HepG2 (cell line): Measurements from ENCODE around the gene PLIN5. TPM values are rescaled to one million over a fixed set of nuclear protein-coding genes. Genes with fewer than 3 reads are reported as not detected.

ENCODE experiments used
- AGO1 ChIP-seq: fragments of 200-400 bp; formaldehyde crosslinking; IDR thresholded peaks from 2 replicates; pipeline ENCODE4 v1.6.1; 2017; ENCODE audit warnings: mild to moderate bottlenecking, low read depth, low read length, moderate library complexity; ENCODE audit not compliant: poor library complexity, severe bottlenecking
- AGO2 ChIP-seq: fragments of 200-400 bp; formaldehyde crosslinking; optimal IDR thresholded peaks from 2 replicates; pipeline ENCODE3; 2017; ENCODE audit warnings: mild to moderate bottlenecking, low read depth, low read length, moderate library complexity
- BORCS8-MEF2B ChIP-seq: sonication (generic); formaldehyde crosslinking; IDR thresholded peaks from 2 replicates; pipeline ENCODE4 v1.8.0; 2022; ENCODE audit warnings: mild to moderate bottlenecking, missing genetic modification reagents
- CBX5 ChIP-seq: sonication (generic); formaldehyde crosslinking; IDR thresholded peaks from 2 replicates; pipeline ENCODE4 v1.4.0; 2020; ENCODE audit warnings: missing genetic modification reagents, borderline replicate concordance
- GTF2F1 ChIP-seq: fragments of 150-350 bp; IDR thresholded peaks from 2 replicates; pipeline ENCODE4 v1.6.1; 2014; ENCODE audit warnings: low read length
- HIVEP1 ChIP-seq: sonication (generic); formaldehyde crosslinking; IDR thresholded peaks from 2 replicates; pipeline ENCODE4 v1.4.0; 2020; ENCODE audit warnings: mild to moderate bottlenecking, missing genetic modification reagents
- HMG20A ChIP-seq: IDR thresholded peaks from 2 replicates; pipeline ENCODE4 v1.6.1; 2016; ENCODE audit warnings: borderline replicate concordance
- MEIS1 ChIP-seq: sonication (generic); formaldehyde crosslinking; IDR thresholded peaks from 2 replicates; pipeline ENCODE4 v1.9.0; 2021; ENCODE audit warnings: mild to moderate bottlenecking, missing genetic modification reagents, moderate library complexity, borderline replicate concordance
- NFKBIZ ChIP-seq: IDR thresholded peaks from 2 replicates; pipeline ENCODE4 v1.6.1; 2018; ENCODE audit warnings: missing genetic modification reagents, missing compliant biosample characterization
- POLR2G ChIP-seq: fragments of 200-400 bp; formaldehyde crosslinking; IDR thresholded peaks from 2 replicates; pipeline ENCODE4 v1.6.1; 2018; ENCODE audit warnings: mild to moderate bottlenecking, low read depth, low read length, moderate library complexity
- SALL1 ChIP-seq: sonication (generic); formaldehyde crosslinking; IDR thresholded peaks from 2 replicates; pipeline ENCODE4 v1.8.0; 2022; ENCODE audit warnings: mild to moderate bottlenecking, missing genetic modification reagents
- SMC3 ChIP-seq: IDR thresholded peaks from 2 replicates; pipeline ENCODE4 v1.6.1; 2011; ENCODE audit warnings: low read length, improper control_type of control experiment
- TEAD3 ChIP-seq: optimal IDR thresholded peaks from 2 replicates; pipeline ENCODE3; 2016; ENCODE audit warnings: borderline replicate concordance
- ZNF207 ChIP-seq: fragments of 450-650 bp; IDR thresholded peaks from 2 replicates; pipeline ENCODE4 v1.6.1; 2016; ENCODE audit warnings: antibody characterized with exemption, borderline replicate concordance
- polyA plus RNA-seq, 8 experiments: library from polyadenylated mRNA; depleted of rRNA in 3 of 8; stranded (reverse) in 7 of 8; unstranded in 1 of 8; fragments of >200 nt; fragmentation: Illumina TruSeq in 4 of 8; extraction: Trizol in 4 of 8; gene quantifications; 2 replicates each; pipeline versions ENCODE4 v1.2.1 to v1.2.3, GENCODE V29; 2011 to 2016; ENCODE audit warnings: low read depth in 4 of 8, missing spikeins in 1 of 8, mixed read lengths in 1 of 8; ENCODE audit not compliant: insufficient read depth in 1 of 8
- total RNA-seq, 5 experiments: library from RNA; depleted of rRNA; stranded (reverse); fragments of >200 nt; fragmentation: Illumina TruSeq; extraction: Trizol; gene quantifications; 2 replicates each; pipeline ENCODE4 v1.2.3, GENCODE V29; 2016; ENCODE audit warnings: low read depth in 1 of 5
- TF ChIP-seq, protein P1 (sequence below): IDR thresholded peaks from 2 replicates; pipeline ENCODE4 v1.6.1; 2018; ENCODE audit warnings: missing genetic modification reagents
- TF ChIP-seq, protein P2 (sequence below): IDR thresholded peaks from 2 replicates; pipeline ENCODE4 v1.4.0; 2020; ENCODE audit warnings: mild to moderate bottlenecking, missing genetic modification reagents
- TF ChIP-seq, protein P3 (sequence below): sonication (generic); formaldehyde crosslinking; IDR thresholded peaks from 2 replicates; pipeline ENCODE4 v1.4.0; 2020; ENCODE audit warnings: missing genetic modification reagents
- TF ChIP-seq, protein P4 (sequence below): sonication (generic); formaldehyde crosslinking; IDR thresholded peaks from 2 replicates; pipeline ENCODE4 v1.8.1; 2023; ENCODE audit warnings: mild to moderate bottlenecking, missing genetic modification reagents, borderline replicate concordance
- TF ChIP-seq, protein P5 (sequence below): sonication (generic); formaldehyde crosslinking; IDR thresholded peaks from 2 replicates; pipeline ENCODE4 v1.5.0; 2020; ENCODE audit warnings: mild to moderate bottlenecking, missing genetic modification reagents
- TF ChIP-seq, protein P6 (sequence below): sonication (generic); formaldehyde crosslinking; IDR thresholded peaks from 2 replicates; pipeline ENCODE4 v1.4.0; 2020; ENCODE audit warnings: low read depth, mild to moderate bottlenecking, missing genetic modification reagents

PLIN5 gene
- total and polyA plus RNA-seq, 2 of the 13 experiments (the other 11 are each of a cell fraction or from before 2014, with no cell fraction given), result 1.8 to 4.8 TPM

DNA sequence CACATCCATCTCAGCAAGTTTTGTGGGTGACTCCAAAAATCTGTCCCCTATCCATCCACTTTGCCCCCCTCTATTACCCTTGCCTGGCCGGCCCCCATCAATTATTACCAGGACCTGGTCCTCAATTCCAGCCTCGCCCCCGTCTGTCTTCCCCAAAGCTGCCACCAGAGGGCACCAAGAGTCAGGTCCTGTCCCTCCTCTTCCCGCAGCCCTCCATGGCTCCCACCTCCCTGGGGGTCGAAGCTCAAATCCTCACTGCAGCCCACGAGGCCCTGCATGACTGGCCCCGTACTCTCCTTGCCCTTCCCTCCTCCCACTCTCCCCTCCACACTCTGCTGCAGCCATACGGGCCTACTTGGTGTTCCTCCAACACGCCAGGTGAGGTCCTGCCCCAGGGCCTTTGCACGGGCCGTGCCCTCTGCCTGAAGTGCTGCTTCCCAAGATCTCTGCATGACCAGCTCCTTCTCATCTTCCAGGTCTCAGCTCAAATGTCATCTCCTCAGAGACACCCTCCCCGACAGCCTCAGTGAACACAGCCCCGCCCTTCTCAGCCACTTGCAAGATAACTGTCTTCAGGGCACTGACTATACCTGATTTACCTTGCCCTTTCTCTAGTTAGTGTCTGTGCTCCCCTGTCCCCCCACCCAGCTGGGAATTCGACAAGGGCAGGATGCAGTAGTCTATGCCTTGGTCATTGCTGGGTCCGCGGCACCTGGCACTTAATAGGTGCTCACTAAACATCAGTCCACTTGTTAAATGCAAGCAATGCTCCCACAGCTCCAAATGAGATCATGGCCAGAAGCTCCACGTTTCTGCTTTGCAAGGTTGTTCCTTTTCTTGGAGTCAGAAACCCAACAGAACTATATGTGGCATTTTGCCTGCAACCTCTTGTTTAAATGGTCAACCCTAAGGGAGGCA, 41.3 kb upstream of the PLIN5 start (continued):
- TF ChIP-seq, protein P1, sequence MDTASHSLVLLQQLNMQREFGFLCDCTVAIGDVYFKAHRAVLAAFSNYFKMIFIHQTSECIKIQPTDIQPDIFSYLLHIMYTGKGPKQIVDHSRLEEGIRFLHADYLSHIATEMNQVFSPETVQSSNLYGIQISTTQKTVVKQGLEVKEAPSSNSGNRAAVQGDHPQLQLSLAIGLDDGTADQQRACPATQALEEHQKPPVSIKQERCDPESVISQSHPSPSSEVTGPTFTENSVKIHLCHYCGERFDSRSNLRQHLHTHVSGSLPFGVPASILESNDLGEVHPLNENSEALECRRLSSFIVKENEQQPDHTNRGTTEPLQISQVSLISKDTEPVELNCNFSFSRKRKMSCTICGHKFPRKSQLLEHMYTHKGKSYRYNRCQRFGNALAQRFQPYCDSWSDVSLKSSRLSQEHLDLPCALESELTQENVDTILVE (CRISPR knock-in tag), result peak; percentile 30; the same call in 1 of the 2 replicates
- TF ChIP-seq SMC3 (peak; percentile 63), AGO2 (peak; percentile 57), HIVEP1 (CRISPR knock-in tag) (no peak), CBX5 (CRISPR knock-in tag) (no peak), MEIS1 (CRISPR knock-in tag) (peak; percentile 54; the same call in 1 of the 2 replicates), NFKBIZ (CRISPR knock-in tag) (no peak), POLR2G (no peak), HMG20A (CRISPR knock-in tag) (no peak), BORCS8-MEF2B (CRISPR knock-in tag) (0 out of 2 replicates have a peak, but pooled peaks have one; percentile 12), TEAD3 (CRISPR knock-in tag) (peak; percentile 15), AGO1 (no peak), ZNF207 (0 out of 2 replicates have a peak, but pooled peaks have one; percentile 15), SALL1 (CRISPR knock-in tag) (peak; percentile 46; the same call in 1 of the 2 replicates), GTF2F1 (no peak)
- TF ChIP-seq, protein P2, sequence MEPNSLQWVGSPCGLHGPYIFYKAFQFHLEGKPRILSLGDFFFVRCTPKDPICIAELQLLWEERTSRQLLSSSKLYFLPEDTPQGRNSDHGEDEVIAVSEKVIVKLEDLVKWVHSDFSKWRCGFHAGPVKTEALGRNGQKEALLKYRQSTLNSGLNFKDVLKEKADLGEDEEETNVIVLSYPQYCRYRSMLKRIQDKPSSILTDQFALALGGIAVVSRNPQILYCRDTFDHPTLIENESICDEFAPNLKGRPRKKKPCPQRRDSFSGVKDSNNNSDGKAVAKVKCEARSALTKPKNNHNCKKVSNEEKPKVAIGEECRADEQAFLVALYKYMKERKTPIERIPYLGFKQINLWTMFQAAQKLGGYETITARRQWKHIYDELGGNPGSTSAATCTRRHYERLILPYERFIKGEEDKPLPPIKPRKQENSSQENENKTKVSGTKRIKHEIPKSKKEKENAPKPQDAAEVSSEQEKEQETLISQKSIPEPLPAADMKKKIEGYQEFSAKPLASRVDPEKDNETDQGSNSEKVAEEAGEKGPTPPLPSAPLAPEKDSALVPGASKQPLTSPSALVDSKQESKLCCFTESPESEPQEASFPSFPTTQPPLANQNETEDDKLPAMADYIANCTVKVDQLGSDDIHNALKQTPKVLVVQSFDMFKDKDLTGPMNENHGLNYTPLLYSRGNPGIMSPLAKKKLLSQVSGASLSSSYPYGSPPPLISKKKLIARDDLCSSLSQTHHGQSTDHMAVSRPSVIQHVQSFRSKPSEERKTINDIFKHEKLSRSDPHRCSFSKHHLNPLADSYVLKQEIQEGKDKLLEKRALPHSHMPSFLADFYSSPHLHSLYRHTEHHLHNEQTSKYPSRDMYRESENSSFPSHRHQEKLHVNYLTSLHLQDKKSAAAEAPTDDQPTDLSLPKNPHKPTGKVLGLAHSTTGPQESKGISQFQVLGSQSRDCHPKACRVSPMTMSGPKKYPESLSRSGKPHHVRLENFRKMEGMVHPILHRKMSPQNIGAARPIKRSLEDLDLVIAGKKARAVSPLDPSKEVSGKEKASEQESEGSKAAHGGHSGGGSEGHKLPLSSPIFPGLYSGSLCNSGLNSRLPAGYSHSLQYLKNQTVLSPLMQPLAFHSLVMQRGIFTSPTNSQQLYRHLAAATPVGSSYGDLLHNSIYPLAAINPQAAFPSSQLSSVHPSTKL (CRISPR knock-in tag), result no peak
- TF ChIP-seq, protein P3, sequence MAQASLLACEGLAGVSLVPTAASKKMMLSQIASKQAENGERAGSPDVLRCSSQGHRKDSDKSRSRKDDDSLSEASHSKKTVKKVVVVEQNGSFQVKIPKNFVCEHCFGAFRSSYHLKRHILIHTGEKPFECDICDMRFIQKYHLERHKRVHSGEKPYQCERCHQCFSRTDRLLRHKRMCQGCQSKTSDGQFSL (CRISPR knock-in tag), result no peak
- TF ChIP-seq, protein P4, sequence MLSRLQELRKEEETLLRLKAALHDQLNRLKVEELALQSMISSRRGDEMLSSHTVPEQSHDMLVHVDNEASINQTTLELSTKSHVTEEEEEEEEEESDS (CRISPR knock-in tag), result no peak
- TF ChIP-seq, protein P5, sequence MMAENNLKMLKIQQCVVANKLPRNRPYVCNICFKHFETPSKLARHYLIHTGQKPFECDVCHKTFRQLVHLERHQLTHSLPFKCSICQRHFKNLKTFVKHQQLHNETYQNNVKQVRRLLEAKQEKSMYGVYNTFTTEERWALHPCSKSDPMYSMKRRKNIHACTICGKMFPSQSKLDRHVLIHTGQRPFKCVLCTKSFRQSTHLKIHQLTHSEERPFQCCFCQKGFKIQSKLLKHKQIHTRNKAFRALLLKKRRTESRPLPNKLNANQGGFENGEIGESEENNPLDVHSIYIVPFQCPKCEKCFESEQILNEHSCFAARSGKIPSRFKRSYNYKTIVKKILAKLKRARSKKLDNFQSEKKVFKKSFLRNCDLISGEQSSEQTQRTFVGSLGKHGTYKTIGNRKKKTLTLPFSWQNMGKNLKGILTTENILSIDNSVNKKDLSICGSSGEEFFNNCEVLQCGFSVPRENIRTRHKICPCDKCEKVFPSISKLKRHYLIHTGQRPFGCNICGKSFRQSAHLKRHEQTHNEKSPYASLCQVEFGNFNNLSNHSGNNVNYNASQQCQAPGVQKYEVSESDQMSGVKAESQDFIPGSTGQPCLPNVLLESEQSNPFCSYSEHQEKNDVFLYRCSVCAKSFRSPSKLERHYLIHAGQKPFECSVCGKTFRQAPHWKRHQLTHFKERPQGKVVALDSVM (CRISPR knock-in tag), result no peak
- TF ChIP-seq, protein P6, sequence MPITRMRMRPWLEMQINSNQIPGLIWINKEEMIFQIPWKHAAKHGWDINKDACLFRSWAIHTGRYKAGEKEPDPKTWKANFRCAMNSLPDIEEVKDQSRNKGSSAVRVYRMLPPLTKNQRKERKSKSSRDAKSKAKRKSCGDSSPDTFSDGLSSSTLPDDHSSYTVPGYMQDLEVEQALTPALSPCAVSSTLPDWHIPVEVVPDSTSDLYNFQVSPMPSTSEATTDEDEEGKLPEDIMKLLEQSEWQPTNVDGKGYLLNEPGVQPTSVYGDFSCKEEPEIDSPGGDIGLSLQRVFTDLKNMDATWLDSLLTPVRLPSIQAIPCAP (CRISPR knock-in tag), result no peak
